ENCODE data around the gene PHB1. TPM values are rescaled to one million over a fixed set of nuclear protein-coding genes. Genes with fewer than 3 reads are reported as not detected.
A peak's percentile ranks its signal among the peaks of the same experiment; 100 is the strongest.

The PHB1 gene
- total and polyA plus RNA-seq, 2 of the 8 experiments (the other 6 are each of a cell fraction or from before 2014, with no cell fraction given), result 386 to 597 TPM

GRCh38 chr17:49439305-49439672 lies 24.6 kb upstream of the PHB1 start:
- Histone ChIP-seq H3K79me2 (ENCODE audit: control insufficient read depth in 1 of 2, insufficient read depth in 2 of 2, low read length in 2 of 2) (no peaks in the 10 kb centered on the region), H2AFZ (ENCODE audit: low read length) (peak overlapping the region; percentile 30; the same call in 1 of the 2 replicates), H3K4me3 (ENCODE audit: extremely low read depth in 1 of 4, insufficient read depth in 2 of 4, low read depth in 3 of 4, low read length in 4 of 4) (peak overlapping the region in 3 of 4 experiments; percentile 6 to 61 (median 38); a peak in 4 of 8 replicates), H3K18ac (ENCODE audit: extremely low read depth, low read length) (peak overlapping the region; percentile 73; the same call in 1 of the 2 replicates), H3K4me2 (ENCODE audit: insufficient read depth in 1 of 2, low read depth in 2 of 2, low read length in 2 of 2) (peak overlapping the region; percentile 60 to 87), H3K4me1 (replicated peaks in 1 of 4; ENCODE audit: control insufficient read depth in 3 of 4, insufficient read depth in 4 of 4, low read length in 3 of 4) (peaks cover 0 to 26% (median 13%) of the 10 kb centered on the region in 4 experiments; a peak in 6 of 7 replicates), H3K4ac (replicated peaks; ENCODE audit: insufficient read length, low read depth, low read length) (no peak overlapping the region), H3K9me3 (ENCODE audit: insufficient read depth in 2 of 2, low read depth in 1 of 2, low read length in 1 of 2) (no peaks in the 10 kb centered on the region), H4K5ac (ENCODE audit: insufficient read length, low read depth, low read length) (no peak overlapping the region), H4K8ac (ENCODE audit: extremely low read depth, insufficient read depth, low read length) (no peak overlapping the region), H3K27ac (ENCODE audit: low read depth, low read length) (no peak overlapping the region), H3K23ac (ENCODE audit: insufficient read length) (no peak overlapping the region), H3K36me3 (ENCODE audit: control insufficient read depth in 2 of 4, insufficient read depth in 4 of 4, low read length in 3 of 4) (no peaks in the 10 kb centered on the region), H2BK12ac (ENCODE audit: low read depth, low read length) (peak overlapping the region; percentile 94; the same call in 1 of the 2 replicates), H2AK5ac (ENCODE audit: low read depth, low read length) (no peak overlapping the region), H3K14ac (ENCODE audit: insufficient read length) (no peak overlapping the region), H3K23me2 (ENCODE audit: low read depth, low read length) (peaks cover 7% of the 10 kb centered on the region; the same call in 1 of the 2 replicates), H2BK5ac (ENCODE audit: low read depth, low read length) (peak overlapping the region; percentile 81; the same call in 1 of the 2 replicates), H3K9ac (replicated peaks in 1 of 4; ENCODE audit: extremely low read depth in 1 of 4, low read depth in 3 of 4, low read length in 3 of 4) (no peak overlapping the region), H4K91ac (replicated peaks; ENCODE audit: insufficient read length, low read length) (peak overlapping the region; percentile 48), H4K20me1 (replicated peaks in 1 of 2; ENCODE audit: control insufficient read depth in 1 of 2, insufficient read depth in 2 of 2, low read length in 2 of 2) (no peaks in the 10 kb centered on the region), H3K79me1 (ENCODE audit: low read depth, low read length) (no peaks in the 10 kb centered on the region), H2BK15ac (ENCODE audit: low read length) (peak overlapping the region; percentile 9; the same call in 1 of the 2 replicates), H3K56ac (replicated peaks; ENCODE audit: insufficient read length, low read depth, low read length) (no peak overlapping the region), H2BK20ac (ENCODE audit: low read length) (peak overlapping the region; percentile 67), H3K27me3 (replicated peaks in 1 of 4; ENCODE audit: control insufficient read depth in 3 of 4, extremely low read depth in 1 of 4, insufficient read depth in 3 of 4, low read length in 3 of 4) (peaks cover 0 to 15% (median 4%) of the 10 kb centered on the region in 4 experiments; a peak in 3 of 7 replicates), H2BK120ac (replicated peaks; ENCODE audit: low read depth, low read length) (no peak overlapping the region)
- TF ChIP-seq BACH1 (IDR thresholded peaks at IDR 0.05; ENCODE audit: low read length) (no peak), NANOG (IDR thresholded peaks at IDR 0.05; ENCODE audit: insufficient read depth, low read depth, low read length, poor library complexity, severe bottlenecking) (no peak), YY1 (IDR thresholded peaks at IDR 0.05; ENCODE audit: low read depth, low read length) (no peak), SP4 (IDR thresholded peaks at IDR 0.05; ENCODE audit: low read length) (no peak)
- 74% methylated on average over 3 of the region's 3 CpGs; no CpG with 5 or more reads in 1 of the 2 experiments for WGBS, 2 experiments (ENCODE audit: extremely low coverage in 1 of 2, insufficient coverage in 1 of 2, insufficient read length in 1 of 2, insufficient replicate concordance in 2 of 2, low coverage in 1 of 2, low lambda C conversion rate in 2 of 2, missing lambda C conversion rate in 1 of 2)
- FAIRE-seq (no peak), DNase-seq (ENCODE audit: low read depth in 1 of 2, low spot score in 2 of 2) (peak in 1 of 2 experiments; percentile 54)
- ChIA-PET POLR2A (ENCODE audit: partially characterized antibody) (interaction anchor here (0.7 to 3.2 kb wide), 5 partner anchors 13 to 76 kb away, joined by 3 to 10 read pairs (median 4); partner anchors contain the start of gene NGFR), CTCF (ENCODE audit: partially characterized antibody) (interaction anchor here (0.5 to 10.4 kb wide), 17 partner anchors 7 to 218 kb away, joined by 3 to 146 read pairs (median 5); no protein-coding TSS in a partner anchor)
